Stomach (tissue), 4 donors: ENCODE data around the gene PCP4.

ENCODE experiments used
- POLR2A ChIP-seq, 4 donors: fragments of 450-650 bp; IDR thresholded peaks; one replicate each; pipeline ENCODE4 v1.6.1; 2016; ENCODE audit warnings: antibody characterized with exemption in 4 of 4, control low read depth in 2 of 4, mild to moderate bottlenecking in 1 of 4, moderate library complexity in 1 of 4
- POLR2AphosphoS5 ChIP-seq, 3 donors: sonication (generic); formaldehyde crosslinking; IDR thresholded peaks; one replicate each; pipeline ENCODE4 v1.6.1; 2016; ENCODE audit warnings: antibody characterized with exemption in 3 of 3
- TF ChIP-seq, protein P1 (sequence below), 7 experiments: fragments of 450-650 bp in 4 of 7; fragments of 200-600 bp in 3 of 7; sonication (generic) in 3 of 7; IDR thresholded peaks; one replicate each; pipeline ENCODE4 v1.5.1; 2016 to 2019; ENCODE audit warnings: antibody characterized with exemption in 7 of 7, control low read depth in 2 of 7, mild to moderate bottlenecking in 1 of 7

DNA sequence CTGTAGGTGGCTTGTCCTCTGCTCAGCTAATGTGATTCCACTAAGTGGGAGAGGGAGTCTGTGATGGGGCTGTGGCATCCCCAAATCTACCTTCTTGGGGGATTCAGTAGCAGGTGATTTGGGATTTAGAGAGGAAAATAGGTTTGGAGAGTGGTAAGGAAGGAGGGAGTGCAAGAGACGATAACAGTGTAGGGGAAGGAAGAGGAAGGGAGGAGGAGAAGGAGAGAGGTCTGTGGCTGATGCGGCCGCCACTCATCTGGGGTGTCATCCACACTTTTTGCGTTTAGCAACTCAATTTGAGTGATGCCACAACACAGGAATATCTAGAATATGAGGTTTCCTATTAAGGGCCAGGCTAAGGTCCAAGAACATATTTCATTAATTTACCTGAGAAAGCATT lies 23.8 kb upstream of the PCP4 start:
- TF ChIP-seq, protein P1, sequence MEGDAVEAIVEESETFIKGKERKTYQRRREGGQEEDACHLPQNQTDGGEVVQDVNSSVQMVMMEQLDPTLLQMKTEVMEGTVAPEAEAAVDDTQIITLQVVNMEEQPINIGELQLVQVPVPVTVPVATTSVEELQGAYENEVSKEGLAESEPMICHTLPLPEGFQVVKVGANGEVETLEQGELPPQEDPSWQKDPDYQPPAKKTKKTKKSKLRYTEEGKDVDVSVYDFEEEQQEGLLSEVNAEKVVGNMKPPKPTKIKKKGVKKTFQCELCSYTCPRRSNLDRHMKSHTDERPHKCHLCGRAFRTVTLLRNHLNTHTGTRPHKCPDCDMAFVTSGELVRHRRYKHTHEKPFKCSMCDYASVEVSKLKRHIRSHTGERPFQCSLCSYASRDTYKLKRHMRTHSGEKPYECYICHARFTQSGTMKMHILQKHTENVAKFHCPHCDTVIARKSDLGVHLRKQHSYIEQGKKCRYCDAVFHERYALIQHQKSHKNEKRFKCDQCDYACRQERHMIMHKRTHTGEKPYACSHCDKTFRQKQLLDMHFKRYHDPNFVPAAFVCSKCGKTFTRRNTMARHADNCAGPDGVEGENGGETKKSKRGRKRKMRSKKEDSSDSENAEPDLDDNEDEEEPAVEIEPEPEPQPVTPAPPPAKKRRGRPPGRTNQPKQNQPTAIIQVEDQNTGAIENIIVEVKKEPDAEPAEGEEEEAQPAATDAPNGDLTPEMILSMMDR (IDR thresholded peaks at IDR 0.05): no peak
- TF ChIP-seq POLR2AphosphoS5 (IDR thresholded peaks at IDR 0.05) (no peak), POLR2A (IDR thresholded peaks at IDR 0.05) (no peak)
